NCI-H1694 treated with DMSO at 0.1 percent for 48 hours (cell line): ENCODE measurements around the gene PPM1G.
"Not testable (repeated sequence)": the region's sequence is repeated elsewhere in the genome, so short reads cannot be mapped to it uniquely, and the experiment has no call there.

Experiments used
- DNase-seq: peaks from one replicate; lab custom pipeline; 2025; lab: John Stamatoyannopoulos, UW

Gene PPM1G

GRCh38 chr2:27375513-27376099 lies 33.8 kb downstream of the PPM1G start:
- DNase-seq = no peak

- DNase-seq = no peak
Observed at GRCh38 chr2:27373567-27373966, 35.8 kb downstream of the PPM1G start.

GRCh38 chr2:27372937-27373336 lies 36.5 kb downstream of the PPM1G start:
- no peak for DNase-seq

GRCh38 chr2:27370816-27371620 lies 38.4 kb downstream of the PPM1G start:
- no peak for DNase-seq

GRCh38 chr2:27370026-27370815 lies 39.2 kb downstream of the PPM1G start, which contains the start of the genes EIF2B4 and SNX17:
Gene EIF2B4, minus strand, starts transcription at chr2:27370338. Its CDS starts 24 bp downstream, at chr2:27370314.
Gene SNX17, plus strand, starts transcription at chr2:27370616. Its CDS starts 128 bp downstream, at chr2:27370744.
- DNase-seq = peak; percentile 99

GRCh38 chr2:27369471-27370025 lies 39.8 kb downstream of the PPM1G start:
- peak; percentile 26 for DNase-seq

GRCh38 chr2:27363933-27364332 lies 45.5 kb downstream of the PPM1G start:
- no peak for DNase-seq

GRCh38 chr2:27362678-27363420 lies 46.5 kb downstream of the PPM1G start:
- DNase-seq = no peak

- DNase-seq = peak; percentile 96
Observed at GRCh38 chr2:27356382-27357181, 52.8 kb downstream of the PPM1G start, which contains the start of gene GTF3C2. Gene GTF3C2, minus strand, starts transcription at chr2:27356764. Its CDS starts 13,210 bp downstream, at chr2:27343554.

GRCh38 chr2:27356056-27356381 lies 53.4 kb downstream of the PPM1G start:
- no peak for DNase-seq

- DNase-seq = no peak
Observed at GRCh38 chr2:27354597-27354927, 54.8 kb downstream of the PPM1G start.

- no peak for DNase-seq
Observed at GRCh38 chr2:27353762-27354596, 55.4 kb downstream of the PPM1G start.

GRCh38 chr2:27353386-27353761 lies 56.0 kb downstream of the PPM1G start:
- not testable (repeated sequence) for DNase-seq

- no peak for DNase-seq
Observed at GRCh38 chr2:27351802-27352598, 57.4 kb downstream of the PPM1G start.

- DNase-seq = no peak
Observed at GRCh38 chr2:27350106-27350693, 59.2 kb downstream of the PPM1G start.

GRCh38 chr2:27347641-27348040 lies 61.8 kb downstream of the PPM1G start:
- no peak for DNase-seq

GRCh38 chr2:27336173-27336572 lies 73.2 kb downstream of the PPM1G start:
- no peak for DNase-seq

- DNase-seq = no peak
Observed at GRCh38 chr2:27335311-27335710, 74.1 kb downstream of the PPM1G start.
